ENCODE results near the gene HBQ1. TPM values are rescaled to one million over a fixed set of nuclear protein-coding genes. Genes with fewer than 3 reads are reported as not detected.

Gene HBQ1
- total RNA-seq, 4 donors from 2014 or later = not detected

Small RNA genes within 50 kb of the gene (small RNA-seq; reads per million reads assigned to genes)
- not detected for gene RF00019

Other genes starting within 250 kb of the HBQ1 start
- gene POLR3K, start 126.9 kb upstream of the HBQ1 start, total RNA-seq = 1 to 10 TPM; 3.5 to 6.7 (median 4.6) TPM
- 10 to 100 TPM; 16.1 to 53.6 (median 34.8) TPM for gene SNRNP25, start 126.6 kb upstream of the HBQ1 start, total RNA-seq
- 10 to 100 TPM; 20.4 to 35.4 (median 28.4) TPM for gene RHBDF1, start 107.8 kb upstream of the HBQ1 start, total RNA-seq
- 100 to 1,000 TPM in 2 of 4 donors, 10 to 100 TPM in 2; 75.8 to 150 (median 104) TPM for gene MPG, start 102.2 kb upstream of the HBQ1 start, total RNA-seq
- 10 to 100 TPM; 21.8 to 34.3 (median 26.1) TPM for gene NPRL3, start 41.8 kb upstream of the HBQ1 start, total RNA-seq
- gene HBZ, start 27.8 kb upstream of the HBQ1 start, total RNA-seq = not detected
- gene HBM, start 14.5 kb upstream of the HBQ1 start, total RNA-seq = not detected
- 100 to 1,000 TPM in 1 of 4 donors, 10 to 100 TPM in 3; 21.2 to 136 (median 51.3) TPM for gene HBA2, start 7.6 kb upstream of the HBQ1 start, total RNA-seq
- 100 to 1,000 TPM in 1 of 4 donors, 10 to 100 TPM in 1, not detected in 2; 16.5 to 110 TPM for gene HBA1, start 3.8 kb upstream of the HBQ1 start, total RNA-seq
- 100 to 1,000 TPM in 3 of 4 donors, 10 to 100 TPM in 1; 96.6 to 218 (median 149) TPM for gene LUC7L, start 49.0 kb downstream of the HBQ1 start, total RNA-seq
- 100 to 1,000 TPM in 2 of 4 donors, 10 to 100 TPM in 2; 35.3 to 140 (median 107) TPM for gene FAM234A, start 54.4 kb downstream of the HBQ1 start, total RNA-seq
- gene RGS11, start 95.5 kb downstream of the HBQ1 start, total RNA-seq = 1 to 10 TPM in 3 of 4 donors, under 1 TPM in 1; 0.73 to 5.9 (median 3.0) TPM
- gene ARHGDIG, start 100.1 kb downstream of the HBQ1 start, total RNA-seq = not detected
- gene PDIA2, start 102.7 kb downstream of the HBQ1 start, total RNA-seq = under 1 TPM in 1 of 4 donors, not detected in 3; 0.81 TPM
- 10 to 100 TPM; 17.5 to 29.7 (median 26.4) TPM for gene AXIN1, start 172.3 kb downstream of the HBQ1 start, total RNA-seq
- gene MRPL28, start 190.1 kb downstream of the HBQ1 start, total RNA-seq = 100 to 1,000 TPM in 1 of 4 donors, 10 to 100 TPM in 3; 39.9 to 106 (median 80.7) TPM
- 10 to 100 TPM; 31.6 to 83.3 (median 62.2) TPM for gene PGAP6, start 201.5 kb downstream of the HBQ1 start, total RNA-seq
- 10 to 100 TPM; 31.7 to 65.0 (median 59.7) TPM for gene NME4, start 216.7 kb downstream of the HBQ1 start, total RNA-seq
- gene DECR2, start 221.4 kb downstream of the HBQ1 start, total RNA-seq = 10 to 100 TPM in 2 of 4 donors, 1 to 10 TPM in 2; 3.1 to 13.5 (median 9.5) TPM
- 10 to 100 TPM; 26.6 to 34.3 (median 28.0) TPM for gene RAB11FIP3, start 245.2 kb downstream of the HBQ1 start, total RNA-seq

All from thyroid gland (tissue), 4 donors.